Activated CD8-positive, alpha-beta T cell treated with anti-CD3 and anti-CD28 coated beads for 36 hours (primary cell): Measurements from ENCODE around the gene CCND2. TPM values are rescaled to one million over a fixed set of nuclear protein-coding genes. Genes with fewer than 3 reads are reported as not detected.

Source experiments
- ATAC-seq: fragments of 200-7000 bp; cut with Tn5 transposase; one replicate; pipeline ENCODE4 v1.10.0; 2021; ENCODE audit warnings: mild to moderate bottlenecking, moderate library complexity
- CTCF ChIA-PET: fragments of 350-600 bp; sonication (Branson Sonifier 250); formaldehyde crosslinking; loops from one replicate; lab custom pipeline; 2021; ENCODE audit warnings: antibody characterized with exemption; lab: Charles Lee
- POLR2A ChIA-PET: fragments of 350-600 bp; sonication (Branson Sonifier 250); formaldehyde crosslinking; loops from one replicate; lab custom pipeline; 2021; ENCODE audit warnings: antibody characterized with exemption; lab: Charles Lee
- DNase-seq: peaks from one replicate; pipeline ENCODE4 v3.0.0-alpha.2; 2020
- H3K27ac Mint-ChIP-seq: one replicate; pipeline ENCODE4 v1.8.0; 2021; ENCODE audit warnings: mild to moderate bottlenecking, mixed read lengths
- H3K27me3 Mint-ChIP-seq: one replicate; pipeline ENCODE4 v1.8.0; 2021; ENCODE audit warnings: mixed read lengths
- H3K36me3 Mint-ChIP-seq: one replicate; pipeline ENCODE4 v1.8.0; 2021; ENCODE audit warnings: low read depth, mixed read lengths
- H3K4me1 Mint-ChIP-seq: one replicate; pipeline ENCODE4 v1.8.0; 2021; ENCODE audit warnings: low read depth, mixed read lengths
- H3K4me3 Mint-ChIP-seq: one replicate; pipeline ENCODE4 v1.8.0; 2021; ENCODE audit warnings: mild to moderate bottlenecking, moderate library complexity, mixed read lengths
- H3K9me3 Mint-ChIP-seq: one replicate; pipeline ENCODE4 v1.8.0; 2021; ENCODE audit warnings: mixed read lengths
- CTCF ChIP-seq: fragments of 200-600 bp; IDR thresholded peaks from one replicate; pipeline ENCODE4 v1.8.0; 2022; ENCODE audit warnings: antibody characterized with exemption, mild to moderate bottlenecking
- intact Hi-C: fragments of 100-400 bp; cut with micrococcal nuclease; formaldehyde crosslinking; loops from one replicate; pipeline ENCODE4 v1.10.0; 2022
- total RNA-seq, 2 experiments: library from RNA; stranded (reverse); gene quantifications; one replicate each; pipeline ENCODE4 v1.2.3, GENCODE V29; 2021

CCND2 gene
- total RNA-seq, 2 experiments from 2014 or later, result 617 to 639 TPM

DNA sequence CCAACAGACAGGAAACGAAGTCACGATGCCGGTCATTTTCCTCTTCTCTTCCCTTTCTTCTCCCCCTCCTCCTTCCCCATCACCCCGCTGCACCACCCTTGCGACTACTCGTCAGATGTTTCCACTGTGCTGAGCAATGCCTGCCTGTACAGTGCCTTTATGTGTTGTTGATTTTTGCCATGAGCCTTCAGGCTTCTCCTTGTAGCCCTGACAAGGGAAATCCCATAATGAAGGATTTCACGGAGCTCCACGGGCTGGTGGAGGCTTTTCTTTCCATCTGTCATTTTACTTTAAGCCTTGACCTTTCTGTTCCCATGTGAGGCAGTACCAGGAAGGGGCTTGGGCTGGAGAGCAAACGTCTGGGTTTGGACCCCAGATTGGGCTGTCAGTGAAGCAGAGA, 28.7 kb upstream of the CCND2 start:
- no peaks in the 10 kb centered on the region for H3K4me1 Mint-ChIP-seq
- no peak overlapping the region for H3K4me3 Mint-ChIP-seq
- H3K36me3 Mint-ChIP-seq, result no peaks in the 10 kb centered on the region
- CTCF ChIA-PET, result no interaction called here
- POLR2A ChIA-PET, result no interaction called here
- DNase-seq (no peak), ATAC-seq (no peak)
- peaks cover 7% of the 10 kb centered on the region for H3K27me3 Mint-ChIP-seq
- H3K27ac Mint-ChIP-seq, result no peak overlapping the region
- intact Hi-C loops, result no loop called here
- peaks cover under 1% of the 10 kb centered on the region for H3K9me3 Mint-ChIP-seq
- TF ChIP-seq CTCF, result no peak

DNA sequence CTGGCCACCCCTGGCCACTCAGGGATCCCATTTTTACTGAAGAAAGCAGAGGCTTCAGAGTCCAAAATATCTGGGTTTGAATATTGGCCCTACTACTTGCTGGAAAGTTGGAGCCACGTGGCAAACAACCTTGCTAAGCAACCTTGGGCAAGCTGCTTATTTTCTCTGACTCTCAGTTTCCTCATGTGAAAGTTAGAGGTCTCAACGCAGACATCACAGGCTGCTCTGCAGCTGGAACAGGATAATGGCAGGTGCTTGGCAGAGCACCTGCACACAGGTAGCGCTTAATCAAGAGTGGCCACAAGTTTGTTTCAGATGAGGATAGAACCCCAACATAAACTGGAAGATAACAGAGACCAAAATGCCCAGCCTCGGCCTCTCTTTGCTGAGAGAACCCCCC, 28.1 kb upstream of the CCND2 start:
- H3K4me1 Mint-ChIP-seq, result peaks cover 2% of the 10 kb centered on the region
- TF ChIP-seq CTCF, result no peak
- no peak overlapping the region for H3K4me3 Mint-ChIP-seq
- POLR2A ChIA-PET, result no interaction called here
- no peaks in the 10 kb centered on the region for H3K9me3 Mint-ChIP-seq
- peaks cover 7% of the 10 kb centered on the region for H3K27me3 Mint-ChIP-seq
- no peaks in the 10 kb centered on the region for H3K36me3 Mint-ChIP-seq
- CTCF ChIA-PET, result interaction anchor here (0.8 kb wide), 1 partner anchor 32 kb away, joined by 3 read pairs; no protein-coding TSS in a partner anchor
- intact Hi-C loops, result no loop called here
- ATAC-seq (no peak), DNase-seq (no peak)
- H3K27ac Mint-ChIP-seq, result no peak overlapping the region

- no peak overlapping the region for H3K4me3 Mint-ChIP-seq
- no peaks in the 10 kb centered on the region for H3K36me3 Mint-ChIP-seq
- peaks cover 9% of the 10 kb centered on the region for H3K4me1 Mint-ChIP-seq
- H3K27me3 Mint-ChIP-seq, result peaks cover 7% of the 10 kb centered on the region
- ATAC-seq (no peak), DNase-seq (no peak)
- H3K27ac Mint-ChIP-seq, result no peak overlapping the region
- intact Hi-C loops, result no loop called here
- ChIA-PET CTCF (interaction anchor here (0.8 kb wide), 2 partner anchors 31 kb away, joined by 3 read pairs; no protein-coding TSS in a partner anchor), POLR2A (no interaction called here)
- TF ChIP-seq CTCF, result no peak
- no peaks in the 10 kb centered on the region for H3K9me3 Mint-ChIP-seq
Observed at GRCh38 chr12:4246116-4246515, 27.4 kb upstream of the CCND2 start.

DNA sequence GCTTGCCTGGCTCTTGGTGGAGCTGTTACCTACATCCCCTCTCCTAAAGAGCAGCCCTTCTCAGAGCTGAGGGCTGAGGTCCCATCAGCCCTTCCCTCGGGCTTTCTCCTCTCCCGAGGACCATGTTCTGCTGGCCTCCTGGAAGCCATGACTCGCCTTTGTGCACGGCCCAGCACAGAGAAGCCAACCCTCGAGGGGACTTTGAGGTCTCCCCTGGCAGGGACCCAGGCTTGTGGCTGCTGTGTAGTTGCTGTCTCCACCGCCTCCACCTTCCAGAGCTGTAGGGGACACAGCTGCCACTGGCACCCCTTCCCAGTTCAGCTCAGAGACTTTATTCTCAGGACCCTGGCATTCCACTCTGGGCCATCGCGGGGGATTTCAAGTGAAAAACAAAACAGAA, 22.9 kb upstream of the CCND2 start:
- Mint-ChIP-seq H3K27me3 (peaks cover 4% of the 10 kb centered on the region), H3K9me3 (no peaks in the 10 kb centered on the region), H3K4me3 (no peak overlapping the region), H3K4me1 (peaks cover 17% of the 10 kb centered on the region), H3K36me3 (no peaks in the 10 kb centered on the region), H3K27ac (no peak overlapping the region)
- CTCF ChIA-PET, result interaction anchor here (0.7 to 2.1 kb wide), 8 partner anchors 18 to 261 kb away, joined by 3 to 24 read pairs (median 5); partner anchors contain the start of gene CCND2
- intact Hi-C loops, result no loop called here
- POLR2A ChIA-PET, result interaction anchor here (0.7 to 2.1 kb wide), 8 partner anchors 9 to 36 kb away, joined by 3 to 8 read pairs (median 5); partner anchors contain the start of gene CCND2
- peak; percentile 40 for ATAC-seq
- no peak for TF ChIP-seq CTCF
- peak; percentile 45 for DNase-seq

DNA sequence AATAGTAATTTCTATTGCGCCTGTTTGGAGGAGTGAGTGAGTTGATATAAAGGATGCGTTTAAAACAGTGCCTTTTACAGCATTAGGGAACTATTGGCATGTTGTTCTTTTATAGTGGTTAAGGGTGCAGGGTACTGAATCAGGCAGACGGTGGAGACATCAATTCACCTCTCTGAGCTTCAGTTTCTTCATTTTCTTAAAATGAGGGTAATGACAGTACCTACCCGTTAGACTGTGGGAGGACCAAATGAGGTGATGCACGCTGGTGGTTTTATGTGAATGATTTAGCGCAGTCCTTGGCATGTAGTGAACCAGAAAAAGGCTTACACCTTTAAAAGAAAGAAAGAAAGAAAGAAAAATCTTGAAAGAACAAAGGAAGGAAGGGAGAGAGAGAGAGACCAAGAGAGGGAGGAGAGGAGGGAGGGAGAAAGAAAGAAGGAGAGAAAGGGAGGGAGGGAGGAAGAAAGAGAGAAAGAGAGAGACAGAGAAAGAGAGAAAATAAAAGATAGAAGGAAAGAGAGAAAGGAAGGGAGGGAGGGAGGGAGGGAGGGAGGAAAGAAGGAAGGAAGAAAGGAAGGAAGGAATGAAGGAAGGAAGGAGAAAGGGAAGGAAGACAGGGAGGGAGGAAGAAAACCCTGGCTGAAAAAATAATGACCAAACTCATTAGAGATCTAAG, 22.2 kb upstream of the CCND2 start:
- Mint-ChIP-seq H3K4me1 (peaks cover 21% of the 10 kb centered on the region), H3K27ac (peak overlapping the region; percentile 68), H3K9me3 (no peaks in the 10 kb centered on the region), H3K4me3 (peak overlapping the region; percentile 15), H3K27me3 (peaks cover 4% of the 10 kb centered on the region), H3K36me3 (no peaks in the 10 kb centered on the region)
- ATAC-seq (peak; percentile 94), DNase-seq (peak; percentile 66)
- ChIA-PET POLR2A (interaction anchor here (0.7 to 2.1 kb wide), 6 partner anchors 13 to 36 kb away, joined by 4 to 8 read pairs (median 5); partner anchors contain the start of gene CCND2), CTCF (interaction anchor here (0.6 to 2.1 kb wide), 10 partner anchors 17 to 295 kb away, joined by 3 to 24 read pairs (median 4); partner anchors contain the start of gene CCND2)
- intact Hi-C loops, result no loop called here
- peak; percentile 39 for TF ChIP-seq CTCF
